Fibroblast of skin of left quadriceps (primary cell): ENCODE measurements around the gene KDM4C.
A peak's percentile ranks its signal among the peaks of the same experiment; 100 is the strongest.
"Not testable (repeated sequence)": the region's sequence is repeated elsewhere in the genome, so short reads cannot be mapped to it uniquely, and the experiment has no call there.

Experiments used
- DNase-seq, 2 experiments: peaks; one replicate each; pipeline ENCODE4 v3.0.0-alpha.2; 2013; ENCODE audit warnings: low read depth in 2 of 2

The KDM4C gene

GRCh38 chr9:6757456-6758247, at the start of gene KDM4C:
Gene KDM4C, plus strand, starts transcription at chr9:6757973. Its CDS starts 35,016 bp downstream, at chr9:6792989.
- peak; percentile 91 for DNase-seq

GRCh38 chr9:6708732-6709131, 49.0 kb upstream of the KDM4C start:
- DNase-seq: no peak

- DNase-seq: peak; percentile 13 to 20
These were observed 46.4 kb upstream of the KDM4C start for GRCh38 chr9:6711403-6711802.

- DNase-seq: no peak
These were observed 45.7 kb upstream of the KDM4C start for GRCh38 chr9:6712041-6712440.

- no peak for DNase-seq
These were observed 43.6 kb upstream of the KDM4C start for GRCh38 chr9:6714176-6714575.

GRCh38 chr9:6715153-6715754, 42.5 kb upstream of the KDM4C start:
- not testable (repeated sequence) for DNase-seq

- no peak for DNase-seq
These were observed 41.8 kb upstream of the KDM4C start for GRCh38 chr9:6715755-6716643.

GRCh38 chr9:6716766-6717165, 41.0 kb upstream of the KDM4C start:
- DNase-seq: no peak

- DNase-seq: no peak
These were observed 33.8 kb upstream of the KDM4C start for GRCh38 chr9:6723881-6724420.

- DNase-seq: no peak
These were observed 24.5 kb upstream of the KDM4C start for GRCh38 chr9:6733257-6733656.

GRCh38 chr9:6733831-6734230, 23.9 kb upstream of the KDM4C start:
- DNase-seq: no peak

- no peak for DNase-seq
These were observed 22.4 kb upstream of the KDM4C start for GRCh38 chr9:6735422-6735821.

GRCh38 chr9:6739218-6739617, 18.6 kb upstream of the KDM4C start:
- DNase-seq: no peak

- not testable (repeated sequence) for DNase-seq
These were observed 8.9 kb upstream of the KDM4C start for GRCh38 chr9:6748861-6749260.

GRCh38 chr9:6754861-6755260, 2.9 kb upstream of the KDM4C start:
- not testable (repeated sequence) for DNase-seq

- DNase-seq: no peak
These were observed 679 bp upstream of the KDM4C start for GRCh38 chr9:6757132-6757455.

- no peak for DNase-seq
These were observed 400 bp downstream of the KDM4C start for GRCh38 chr9:6758248-6758497.

GRCh38 chr9:6758498-6759184, 868 bp downstream of the KDM4C start:
- peak in 1 of 2 experiments; percentile 20 for DNase-seq

- DNase-seq: peak; percentile 60 to 75
These were observed 1.6 kb downstream of the KDM4C start for GRCh38 chr9:6759185-6759977.

- DNase-seq: no peak
These were observed 3.5 kb downstream of the KDM4C start for GRCh38 chr9:6761306-6761705.

- DNase-seq: no peak
These were observed 5.5 kb downstream of the KDM4C start for GRCh38 chr9:6763244-6763643.
